ENCODE measurements around the gene ATP7A. TPM values are rescaled to one million over a fixed set of nuclear protein-coding genes. Genes with fewer than 3 reads are reported as not detected.
"Not testable (repeated sequence)": the region's sequence is repeated elsewhere in the genome, so short reads cannot be mapped to it uniquely, and the experiment has no call there.

Gene ATP7A
- total RNA-seq (2014; rRNA removed; shearing (Covaris generic); ENCODE audit: low replicate concordance), result 4.0 and 6.3 TPM in 2 replicates

DNA sequence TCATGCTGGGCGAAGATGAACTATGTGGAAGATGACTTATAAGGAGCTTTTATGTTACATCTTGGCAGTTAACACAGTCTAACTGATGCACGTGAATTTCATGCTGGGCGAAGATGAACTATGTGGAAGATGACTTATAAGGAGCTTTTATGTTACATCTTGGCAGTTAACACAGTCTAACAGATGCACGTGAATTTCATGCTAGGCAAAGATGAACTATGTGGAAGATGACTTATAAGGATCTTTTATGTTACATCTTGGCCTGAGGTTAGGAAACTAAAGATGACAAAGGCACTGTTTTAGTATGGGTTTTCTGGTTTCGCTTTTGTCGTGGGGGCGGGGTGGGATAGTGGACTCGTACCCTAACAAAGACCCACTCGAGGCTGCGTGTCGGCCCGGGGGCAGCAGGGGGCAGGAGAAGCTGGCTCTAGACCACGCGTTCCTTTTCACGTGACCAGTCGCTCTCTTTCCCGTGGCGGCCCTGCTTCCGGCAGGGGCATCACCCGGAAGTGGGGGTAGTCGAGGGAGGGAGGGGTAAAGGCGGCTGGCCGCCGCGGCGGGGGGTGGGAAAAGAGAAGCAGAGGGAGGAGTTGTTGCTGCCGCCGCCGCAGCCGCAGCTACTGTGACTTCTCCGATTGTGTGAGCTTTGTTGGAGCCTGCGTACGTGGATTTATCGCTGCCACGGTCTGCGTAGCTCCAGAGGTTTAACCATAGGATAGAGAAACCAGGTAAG is at the start of gene ATP7A:
Gene ATP7A, plus strand, starts transcription at position 586 of the 733 bp plus-strand sequence. CDS start 60,949 bp downstream, outside the sequence.
- H3K36me3 ChIP-seq (ENCODE audit: insufficient read depth, low read length), result no peaks in the 10 kb centered on the region
- H3K9ac ChIP-seq (ENCODE audit: low read length), result peak within 1 kb of the TSS; percentile 73
- H4K20me1 ChIP-seq (ENCODE audit: insufficient read depth, low read depth, low read length), result no peaks in the 10 kb centered on the region
- H3K4me1 ChIP-seq (ENCODE audit: low read length), result peaks cover 19% of the 10 kb centered on the region
- H2AFZ ChIP-seq (ENCODE audit: low read length), result peak within 1 kb of the TSS; percentile 88
- H3K4me3 ChIP-seq (ENCODE audit: low read length), result peak within 1 kb of the TSS; percentile 73
- H3K27me3 ChIP-seq (ENCODE audit: low read length), result no peaks in the 10 kb centered on the region
- H3K9me2 ChIP-seq (replicated peaks; ENCODE audit: insufficient read depth, low read length), result no peaks in the 10 kb centered on the region
- H3K79me2 ChIP-seq (ENCODE audit: low read length), result no peaks in the 10 kb centered on the region
- no peaks in the 10 kb centered on the region for H3K9me3 ChIP-seq (ENCODE audit: low read length)
- no peak within 1 kb of the TSS; the same call in 1 of the 2 replicates for H3K27ac ChIP-seq (ENCODE audit: low read length)
- H3K4me2 ChIP-seq (ENCODE audit: low read depth, low read length, poor library complexity, severe bottlenecking), result peak within 1 kb of the TSS; percentile 69
- peak; percentile 95 for DNase-seq

DNA sequence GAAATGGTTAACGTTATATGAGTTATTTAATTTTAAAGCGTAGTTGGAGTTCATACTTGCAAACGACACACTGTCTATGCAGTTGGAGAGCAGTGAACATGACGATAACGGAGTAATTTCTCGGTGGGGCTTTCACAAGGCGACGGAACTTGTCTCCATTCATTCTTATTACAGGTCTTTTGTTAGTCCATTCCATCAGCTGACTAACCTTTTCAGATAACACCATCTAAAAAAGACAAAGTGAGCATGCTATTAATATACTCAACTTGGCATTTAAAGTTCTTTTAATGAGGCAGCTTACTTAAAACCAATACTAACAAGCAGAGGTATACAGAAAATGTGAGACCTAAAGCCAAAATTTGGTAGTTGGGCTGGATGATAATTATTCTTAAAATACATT is 35.1 kb upstream of the ATP7A start:
- H2AFZ ChIP-seq (ENCODE audit: low read length), result no peak overlapping the region
- no peak overlapping the region for H3K4me2 ChIP-seq (ENCODE audit: low read depth, low read length, poor library complexity, severe bottlenecking)
- no peak overlapping the region for H3K27ac ChIP-seq (ENCODE audit: low read length)
- peaks cover 14% of the 10 kb centered on the region; the same call in 1 of the 2 replicates for H3K79me2 ChIP-seq (ENCODE audit: low read length)
- no peak overlapping the region for H3K4me3 ChIP-seq (ENCODE audit: low read length)
- no peaks in the 10 kb centered on the region for H3K9me3 ChIP-seq (ENCODE audit: low read length)
- 0 out of 2 replicates have a peak, but pooled peaks cover 5% of the 10 kb centered on the region for H3K36me3 ChIP-seq (ENCODE audit: insufficient read depth, low read length)
- H3K27me3 ChIP-seq (ENCODE audit: low read length), result no peaks in the 10 kb centered on the region
- no peak overlapping the region for H3K9ac ChIP-seq (ENCODE audit: low read length)
- no peaks in the 10 kb centered on the region for H3K9me2 ChIP-seq (replicated peaks; ENCODE audit: insufficient read depth, low read length)
- no peaks in the 10 kb centered on the region for H4K20me1 ChIP-seq (ENCODE audit: insufficient read depth, low read depth, low read length)
- no peaks in the 10 kb centered on the region for H3K4me1 ChIP-seq (ENCODE audit: low read length)
- no peak for DNase-seq

DNA sequence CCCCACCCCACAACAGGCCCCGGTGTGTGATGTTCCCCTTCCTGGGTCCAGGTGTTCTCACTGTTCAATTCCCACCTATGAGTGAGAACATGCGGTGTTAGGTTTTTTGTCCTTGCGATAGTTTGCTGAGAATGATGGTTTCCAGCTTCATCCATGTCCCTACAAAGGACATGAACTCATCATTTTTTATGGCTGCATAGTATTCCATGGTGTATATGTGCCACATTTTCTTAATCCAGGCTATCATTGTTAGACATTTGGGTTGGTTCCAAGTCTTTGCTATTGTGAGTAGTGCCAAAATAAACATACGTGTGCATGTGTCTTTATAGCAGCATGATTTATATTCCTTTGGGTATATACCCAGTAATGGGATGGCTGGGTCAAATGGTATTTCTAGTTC is 29.1 kb upstream of the ATP7A start:
- not testable (repeated sequence) for H2AFZ ChIP-seq (ENCODE audit: low read length); H3K4me1 ChIP-seq (ENCODE audit: low read length); H4K20me1 ChIP-seq (ENCODE audit: insufficient read depth, low read depth, low read length); H3K36me3 ChIP-seq (ENCODE audit: insufficient read depth, low read length); H3K9me2 ChIP-seq (replicated peaks; ENCODE audit: insufficient read depth, low read length); H3K4me3 ChIP-seq (ENCODE audit: low read length); DNase-seq; H3K27me3 ChIP-seq (ENCODE audit: low read length); H3K4me2 ChIP-seq (ENCODE audit: low read depth, low read length, poor library complexity, severe bottlenecking); H3K27ac ChIP-seq (ENCODE audit: low read length); H3K9me3 ChIP-seq (ENCODE audit: low read length); H3K9ac ChIP-seq (ENCODE audit: low read length)
- H3K79me2 ChIP-seq (ENCODE audit: low read length), result peaks cover 35% of the 10 kb centered on the region

DNA sequence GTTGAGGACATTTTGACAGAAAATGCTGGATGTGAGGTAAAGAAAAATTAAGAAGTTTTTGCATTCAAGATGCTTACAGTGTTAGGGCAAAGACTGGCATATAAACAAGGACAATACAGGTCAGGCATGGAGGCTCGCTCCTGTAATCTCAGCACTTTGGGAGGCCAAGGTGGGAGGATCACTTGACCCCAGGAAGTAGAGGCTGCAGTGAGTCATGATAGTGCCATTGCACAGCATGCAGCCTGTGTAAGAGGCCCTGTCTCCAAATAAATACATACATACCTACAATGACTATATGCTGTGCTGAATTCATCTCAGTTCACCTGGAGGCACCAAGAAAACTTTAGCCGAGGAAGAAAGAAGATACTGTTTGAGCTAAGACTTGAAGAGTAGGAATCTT is 17.6 kb upstream of the ATP7A start:
- Histone ChIP-seq H3K27me3 (ENCODE audit: low read length) (no peaks in the 10 kb centered on the region), H3K4me2 (ENCODE audit: low read depth, low read length, poor library complexity, severe bottlenecking) (no peak overlapping the region), H3K9me2 (replicated peaks; ENCODE audit: insufficient read depth, low read length) (no peaks in the 10 kb centered on the region), H3K79me2 (ENCODE audit: low read length) (peaks cover 63% of the 10 kb centered on the region), H3K4me1 (ENCODE audit: low read length) (peaks cover 8% of the 10 kb centered on the region), H4K20me1 (ENCODE audit: insufficient read depth, low read depth, low read length) (no peaks in the 10 kb centered on the region), H2AFZ (ENCODE audit: low read length) (no peak overlapping the region), H3K9me3 (ENCODE audit: low read length) (peaks cover 3% of the 10 kb centered on the region; the same call in 1 of the 2 replicates), H3K4me3 (ENCODE audit: low read length) (peak overlapping the region; percentile 74), H3K27ac (ENCODE audit: low read length) (no peak overlapping the region), H3K9ac (ENCODE audit: low read length) (no peak overlapping the region), H3K36me3 (ENCODE audit: insufficient read depth, low read length) (peaks cover 3% of the 10 kb centered on the region)
- no peak for DNase-seq

DNA sequence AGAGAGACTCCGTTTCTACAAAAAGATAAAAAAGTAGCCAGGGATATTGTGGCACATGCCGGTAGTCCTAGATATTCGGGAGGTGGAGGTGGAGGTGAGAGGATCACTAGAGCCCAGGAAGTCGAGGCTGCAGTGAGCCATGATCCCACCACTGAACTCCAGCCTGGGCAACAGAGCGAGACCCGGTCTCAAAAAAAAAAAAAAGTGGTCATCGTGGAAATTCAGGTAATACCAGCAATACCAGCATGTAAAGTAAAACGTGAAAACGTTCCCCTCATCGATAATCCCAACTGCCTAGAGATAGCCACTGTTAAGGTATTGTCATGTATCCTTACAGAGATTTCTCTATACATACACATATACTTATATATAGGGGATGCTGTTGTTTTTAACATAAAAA is 16.8 kb upstream of the ATP7A start:
- Histone ChIP-seq H3K27ac (ENCODE audit: low read length) (no peak overlapping the region), H3K79me2 (ENCODE audit: low read length) (peaks cover 56% of the 10 kb centered on the region), H3K9ac (ENCODE audit: low read length) (peak overlapping the region; percentile 76), H3K9me2 (replicated peaks; ENCODE audit: insufficient read depth, low read length) (no peaks in the 10 kb centered on the region), H3K27me3 (ENCODE audit: low read length) (no peaks in the 10 kb centered on the region), H3K4me3 (ENCODE audit: low read length) (peak overlapping the region; percentile 74), H4K20me1 (ENCODE audit: insufficient read depth, low read depth, low read length) (no peaks in the 10 kb centered on the region), H3K9me3 (ENCODE audit: low read length) (peaks cover 3% of the 10 kb centered on the region; the same call in 1 of the 2 replicates), H3K36me3 (ENCODE audit: insufficient read depth, low read length) (peaks cover 3% of the 10 kb centered on the region), H3K4me2 (ENCODE audit: low read depth, low read length, poor library complexity, severe bottlenecking) (peak overlapping the region; percentile 72), H3K4me1 (ENCODE audit: low read length) (peaks cover 8% of the 10 kb centered on the region), H2AFZ (ENCODE audit: low read length) (no peak overlapping the region)
- DNase-seq, result no peak

DNA sequence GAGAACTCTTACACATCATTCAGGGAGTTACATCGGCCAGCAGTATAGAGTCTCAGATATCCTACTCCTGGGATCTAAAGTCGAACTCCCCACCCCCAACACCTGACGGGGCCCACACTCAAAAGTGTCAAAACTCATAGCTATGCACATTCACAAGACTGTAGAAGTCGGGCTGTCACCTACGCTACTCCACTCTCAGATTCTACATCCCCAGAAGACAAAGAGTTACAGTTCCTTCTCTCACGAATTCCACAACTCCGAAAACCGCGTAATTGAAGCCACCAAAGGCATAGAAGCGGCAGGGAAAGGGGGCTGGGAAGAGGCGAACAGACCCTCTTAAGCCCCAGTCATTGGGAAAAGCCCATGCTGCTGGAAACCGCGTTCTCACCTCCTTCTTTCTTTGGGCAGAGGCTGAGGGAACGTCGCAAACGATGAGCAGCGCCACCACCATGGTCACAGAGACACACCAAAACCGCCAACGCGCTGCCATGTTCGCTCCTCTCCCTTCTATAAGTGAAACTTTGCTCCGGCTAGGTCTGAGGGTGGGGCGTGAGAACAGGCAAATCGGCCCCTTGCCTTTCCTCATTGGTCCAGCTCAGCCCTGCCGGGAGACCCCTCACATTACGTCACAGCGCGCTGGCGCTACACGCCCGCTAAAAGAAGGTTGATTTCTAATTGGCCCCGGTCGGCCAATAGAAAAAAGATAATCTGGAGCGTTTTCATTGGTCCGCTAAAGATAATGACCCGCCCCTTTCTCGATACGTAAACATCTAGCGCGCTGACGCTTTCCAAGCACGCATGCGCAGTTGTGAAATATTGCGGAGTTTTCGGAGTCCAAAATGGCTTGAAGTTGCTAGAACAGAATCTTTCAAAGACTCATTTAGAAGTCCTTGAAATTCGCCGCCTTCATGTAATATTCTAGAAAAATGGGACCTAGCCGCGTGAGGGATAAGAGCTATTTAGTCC is 15.3 kb upstream of the ATP7A start, which contains the start of gene MAGT1:
Gene MAGT1, minus strand, starts transcription at position 515 of the 966 bp plus-strand sequence. Its CDS starts 25 bp downstream, at position 490.
- Histone ChIP-seq H2AFZ (ENCODE audit: low read length) (no peak within 1 kb of the TSS), H4K20me1 (ENCODE audit: insufficient read depth, low read depth, low read length) (no peaks in the 10 kb centered on the region), H3K4me2 (ENCODE audit: low read depth, low read length, poor library complexity, severe bottlenecking) (peak within 1 kb of the TSS; percentile 77), H3K27ac (ENCODE audit: low read length) (peak within 1 kb of the TSS; percentile 76), H3K9me2 (replicated peaks; ENCODE audit: insufficient read depth, low read length) (no peaks in the 10 kb centered on the region), H3K9ac (ENCODE audit: low read length) (peak within 1 kb of the TSS; percentile 77), H3K79me2 (ENCODE audit: low read length) (peaks cover 58% of the 10 kb centered on the region), H3K4me1 (ENCODE audit: low read length) (peaks cover 8% of the 10 kb centered on the region), H3K27me3 (ENCODE audit: low read length) (no peaks in the 10 kb centered on the region), H3K9me3 (ENCODE audit: low read length) (no peaks in the 10 kb centered on the region; the same call in 1 of the 2 replicates), H3K4me3 (ENCODE audit: low read length) (peak within 1 kb of the TSS; percentile 74), H3K36me3 (ENCODE audit: insufficient read depth, low read length) (peaks cover 3% of the 10 kb centered on the region)
- DNase-seq, result peak; percentile 97

DNA sequence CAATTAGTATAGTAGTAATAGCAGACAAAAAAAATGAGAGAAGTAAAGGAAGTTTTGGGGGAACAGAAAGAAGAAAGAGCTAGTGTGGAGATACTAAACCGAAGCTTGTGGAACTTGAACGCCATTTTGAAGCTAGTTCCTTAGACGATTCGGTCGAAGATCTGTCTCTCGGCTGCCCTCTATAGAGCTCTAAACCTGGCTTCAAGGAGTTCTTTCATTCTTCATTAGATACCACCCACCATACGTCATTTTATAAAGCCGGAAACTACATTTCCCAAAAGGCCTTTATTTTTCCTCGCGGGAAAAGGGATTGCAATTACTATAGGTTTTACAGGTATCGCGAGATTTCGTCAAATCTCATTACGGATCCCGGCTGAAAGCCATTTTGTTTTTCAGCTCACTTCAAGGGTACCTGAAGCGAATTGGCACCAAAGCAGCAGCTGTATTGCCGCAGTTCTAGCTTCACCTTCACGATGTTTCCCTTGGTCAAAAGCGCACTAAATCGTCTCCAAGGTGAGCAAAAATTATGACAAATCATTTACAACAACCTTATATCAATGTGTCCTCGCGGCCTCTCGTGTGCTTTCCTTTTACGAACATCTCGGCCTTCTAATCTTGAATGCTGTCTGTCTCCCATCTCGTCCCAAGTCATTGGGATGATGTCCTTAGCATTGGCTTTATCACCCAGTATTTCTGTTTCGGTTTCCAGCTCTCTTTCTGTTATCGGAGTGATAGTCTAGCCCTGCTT is 11.2 kb upstream of the ATP7A start, which contains the start of gene COX7B:
Gene COX7B, plus strand, starts transcription at position 388 of the 748 bp plus-strand sequence. Its CDS starts 86 bp downstream, at position 474.
- Histone ChIP-seq H3K4me2 (ENCODE audit: low read depth, low read length, poor library complexity, severe bottlenecking) (peak within 1 kb of the TSS; percentile 70), H4K20me1 (ENCODE audit: insufficient read depth, low read depth, low read length) (no peaks in the 10 kb centered on the region), H3K79me2 (ENCODE audit: low read length) (peaks cover 44% of the 10 kb centered on the region), H3K27me3 (ENCODE audit: low read length) (no peaks in the 10 kb centered on the region), H3K4me3 (ENCODE audit: low read length) (peak within 1 kb of the TSS; percentile 86), H3K9me2 (replicated peaks; ENCODE audit: insufficient read depth, low read length) (no peaks in the 10 kb centered on the region), H3K36me3 (ENCODE audit: insufficient read depth, low read length) (peaks cover 19% of the 10 kb centered on the region; the same call in 1 of the 2 replicates), H2AFZ (ENCODE audit: low read length) (0 out of 2 replicates have a peak within 1 kb of the TSS, but pooled peaks have one; percentile 6), H3K4me1 (ENCODE audit: low read length) (peaks cover 10% of the 10 kb centered on the region), H3K27ac (ENCODE audit: low read length) (peak within 1 kb of the TSS; percentile 88), H3K9ac (ENCODE audit: low read length) (peak within 1 kb of the TSS; percentile 85), H3K9me3 (ENCODE audit: low read length) (no peaks in the 10 kb centered on the region)
- DNase-seq, result peak; percentile 97
